NCI-H1105 treated with DMSO at 0.1 percent for 48 hours (cell line): Measurements from ENCODE around the gene CKAP5.

Source experiments
- DNase-seq: peaks from one replicate; lab custom pipeline; 2025; lab: John Stamatoyannopoulos, UW

Gene CKAP5

DNA sequence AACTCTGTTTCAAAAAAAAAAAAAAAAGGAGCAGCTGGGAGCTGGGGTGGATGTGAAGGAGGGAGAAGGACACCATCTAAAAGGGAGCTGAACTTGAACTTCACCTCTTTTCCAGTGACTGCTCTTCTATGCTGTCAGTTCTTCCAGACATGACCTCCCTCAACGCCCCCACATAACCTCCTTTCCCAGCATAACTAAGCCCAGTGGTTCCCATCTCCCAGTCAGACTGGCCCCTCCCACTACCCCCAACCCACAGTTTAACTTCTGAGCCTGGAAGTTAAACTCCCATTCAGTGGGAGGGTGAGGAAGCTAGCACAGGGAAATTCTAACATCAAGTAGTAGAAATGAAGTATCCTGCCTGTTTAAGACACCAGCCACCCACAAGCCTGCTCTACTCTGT, 147.5 kb downstream of the CKAP5 start:
- no peak for DNase-seq

DNA sequence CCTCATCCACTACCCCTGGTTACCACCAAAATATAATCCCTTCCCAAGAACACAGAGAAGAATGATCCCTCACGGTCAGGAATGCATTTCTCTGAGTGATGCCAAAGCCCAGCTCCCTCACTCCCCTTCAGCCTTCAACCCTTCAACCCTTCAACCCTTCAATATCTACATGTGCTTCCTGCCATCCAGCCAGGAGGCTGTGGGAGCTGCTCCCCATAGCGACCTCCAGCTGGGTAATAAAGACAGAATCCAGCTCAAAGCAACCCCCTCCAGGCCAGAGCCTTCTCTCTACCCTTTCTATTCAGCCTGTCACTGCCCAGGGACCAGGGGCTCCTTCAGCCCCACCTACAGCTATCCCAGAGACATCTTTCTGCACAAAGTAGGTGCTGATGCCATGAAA, 148.4 kb downstream of the CKAP5 start:
- DNase-seq = no peak

DNA sequence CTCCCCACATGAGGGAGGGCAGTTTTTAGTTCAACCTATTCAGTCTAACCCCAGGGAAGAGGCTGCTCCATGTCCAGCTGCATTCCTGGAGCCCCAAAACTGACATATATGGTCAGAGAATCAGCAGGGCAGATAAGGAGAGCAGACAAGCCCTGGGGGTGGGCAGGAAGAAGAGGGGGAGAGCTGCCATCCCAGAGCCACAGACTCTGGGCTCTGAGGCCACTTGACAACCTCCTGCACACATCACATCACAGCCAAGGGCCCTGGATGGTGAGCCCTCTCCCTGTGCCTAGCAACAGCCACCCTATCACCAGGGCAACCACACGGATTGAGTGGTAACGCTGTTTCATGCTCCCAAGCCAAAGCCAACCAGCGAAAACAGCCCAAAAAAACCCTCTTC, 148.8 kb downstream of the CKAP5 start:
- no peak for DNase-seq

DNA sequence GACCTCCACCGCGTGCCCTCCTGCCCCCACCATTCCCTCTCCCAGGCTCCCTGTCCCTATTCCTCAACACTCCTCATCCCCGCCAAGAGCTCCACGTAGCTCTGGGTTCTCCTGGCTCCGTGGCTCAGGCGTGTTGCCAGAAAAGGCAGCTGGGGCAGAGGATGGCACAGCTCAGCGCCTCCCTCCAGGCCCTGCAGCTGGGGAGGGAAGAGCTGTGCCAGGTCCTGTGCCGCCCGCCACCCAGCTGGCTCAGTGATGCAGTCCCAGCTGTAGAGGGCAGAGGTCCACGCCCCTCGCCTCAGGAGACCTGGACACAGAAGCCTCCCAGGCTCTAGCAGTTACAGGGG, 149.9 kb downstream of the CKAP5 start:
- peak; percentile 19 for DNase-seq

DNA sequence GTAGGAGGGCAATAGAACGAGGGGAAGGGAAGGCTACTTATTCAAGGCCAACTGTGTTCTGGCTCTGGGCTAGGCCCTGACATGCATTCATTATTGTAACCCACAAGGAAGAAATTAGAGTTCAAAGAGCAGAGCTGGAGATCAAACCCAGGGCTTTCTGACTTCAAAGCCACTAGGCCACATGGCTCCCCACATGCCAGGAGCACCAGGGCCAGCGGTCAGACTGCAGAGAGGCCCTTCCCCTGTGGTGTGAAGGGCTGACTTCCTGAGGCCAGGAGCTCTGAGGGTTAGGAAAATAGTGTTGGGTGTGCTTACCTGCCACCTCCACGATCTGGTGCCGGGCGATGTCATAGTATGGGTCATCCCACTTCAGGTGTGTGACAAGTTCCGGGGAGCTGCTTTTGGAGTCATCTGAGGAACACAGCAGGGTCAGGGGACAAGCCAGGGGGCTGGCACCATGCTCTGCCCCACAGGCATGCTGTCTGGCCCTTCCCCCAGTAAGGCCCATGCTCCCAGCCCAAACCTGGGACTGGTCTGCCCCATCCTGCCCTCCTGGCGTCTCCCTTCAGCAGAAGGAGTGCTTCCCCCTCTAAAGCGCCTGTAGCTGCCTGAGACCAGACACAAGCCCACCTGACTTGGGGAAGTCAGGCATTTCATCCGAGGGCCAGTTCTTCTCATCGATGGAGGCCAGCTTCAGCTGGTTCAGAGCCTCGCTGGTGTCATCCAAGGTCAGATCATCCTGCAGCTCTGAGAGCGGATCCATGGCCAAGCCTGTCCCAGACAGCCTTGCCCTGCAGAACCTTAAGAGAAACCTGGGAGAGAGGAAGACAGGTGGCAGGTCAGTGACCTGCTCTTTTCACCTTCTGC, 150.5 kb downstream of the CKAP5 start:
- no peak for DNase-seq

GRCh38 chr11:46694607-46695006, 151.5 kb downstream of the CKAP5 start:
- no peak for DNase-seq

GRCh38 chr11:46694072-46694471, 152.0 kb downstream of the CKAP5 start:
- no peak for DNase-seq

- DNase-seq = no peak
Measured at GRCh38 chr11:46693597-46694012, 152.5 kb downstream of the CKAP5 start.
